Lower leg skin (tissue), 3 donors: Measurements from ENCODE around the gene ANKRD66.

ENCODE experiments used
- CTCF ChIP-seq, 3 donors: fragments of 450-650 bp; IDR thresholded peaks; one replicate each; pipeline ENCODE4 v1.5.1; 2016; ENCODE audit warnings: antibody characterized with exemption in 3 of 3, mild to moderate bottlenecking in 3 of 3, moderate library complexity in 2 of 3
- POLR2A ChIP-seq, 2 donors: fragments of 450-650 bp; IDR thresholded peaks; one replicate each; pipeline ENCODE4 v1.6.1; 2016 to 2017; ENCODE audit warnings: antibody characterized with exemption in 2 of 2, mild to moderate bottlenecking in 1 of 2, moderate library complexity in 1 of 2

GRCh38 chr6:46715141-46715540, 31.6 kb upstream of the ANKRD66 start:
- TF ChIP-seq POLR2A (IDR thresholded peaks at IDR 0.05) (no peak), CTCF (IDR thresholded peaks at IDR 0.05) (no peak)
